HG02610 (cell line): ENCODE measurements around the gene STXBP5L.
"Not testable (repeated sequence)": the region's sequence is repeated elsewhere in the genome, so short reads cannot be mapped to it uniquely, and the experiment has no call there.

Experiments
- ATAC-seq: cut with Tn5 transposase; IDR thresholded peaks from one replicate; pipeline ENCODE4 v1.9.1; 2021; ENCODE audit warnings: mild to moderate bottlenecking, moderate library complexity; ENCODE audit not compliant: unreplicated experiment

STXBP5L gene

DNA sequence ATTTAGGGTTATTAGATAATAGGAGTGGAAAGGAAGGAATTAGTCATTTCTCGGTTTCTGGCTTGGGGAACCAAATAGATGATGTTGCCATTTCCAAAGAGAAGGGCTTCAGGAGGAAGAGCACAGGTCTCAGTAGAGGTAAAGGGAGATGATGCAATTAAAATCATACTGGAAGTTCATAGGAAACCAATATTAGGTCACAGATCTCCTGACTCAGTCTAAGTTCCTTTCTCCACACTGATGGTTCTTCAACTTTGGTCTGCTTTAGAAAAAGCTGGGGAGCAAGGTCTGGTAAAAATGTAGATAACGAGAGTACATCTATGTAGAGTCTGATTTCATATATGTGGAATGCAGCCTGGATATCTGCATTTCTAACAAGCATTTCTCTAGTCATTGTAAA lies 506.9 kb downstream of the STXBP5L start:
- no peak for ATAC-seq

DNA sequence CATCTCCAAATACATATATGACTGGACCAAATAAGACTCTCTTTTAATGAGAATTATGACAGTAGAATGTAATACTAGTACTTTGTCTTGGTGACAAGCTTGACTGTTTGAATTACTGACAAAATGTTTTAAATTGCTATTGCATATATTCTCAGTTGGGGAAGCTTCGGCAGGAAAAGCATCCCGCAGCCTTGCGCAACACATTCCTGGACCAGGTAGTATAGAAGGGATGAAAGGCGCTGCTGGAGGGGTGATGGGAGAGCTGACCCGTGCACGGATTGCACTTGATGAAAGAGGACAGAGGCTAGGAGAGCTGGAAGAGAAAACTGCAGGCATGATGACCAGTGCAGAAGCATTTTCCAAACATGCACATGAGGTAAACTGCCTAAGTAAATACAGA lies 510.2 kb downstream of the STXBP5L start:
- ATAC-seq, result no peak

DNA sequence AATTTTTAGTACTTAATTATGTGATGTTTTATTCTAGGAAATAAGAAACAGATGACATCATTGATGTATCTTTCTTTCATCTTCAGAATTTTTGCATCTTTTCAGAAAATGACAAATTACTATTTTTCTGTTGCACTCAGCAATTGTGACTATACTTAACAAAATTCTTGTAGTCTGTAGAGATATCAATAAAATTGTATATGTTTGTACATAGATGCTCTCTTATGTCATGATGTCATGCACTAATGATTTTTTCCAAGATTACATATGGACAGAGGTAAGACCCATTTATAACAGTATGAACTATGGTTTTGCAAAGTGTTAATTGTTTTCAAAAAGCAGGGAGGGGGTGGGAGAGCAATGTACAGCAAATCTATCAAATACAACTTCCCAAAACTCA lies 516.5 kb downstream of the STXBP5L start:
- ATAC-seq, result no peak

DNA sequence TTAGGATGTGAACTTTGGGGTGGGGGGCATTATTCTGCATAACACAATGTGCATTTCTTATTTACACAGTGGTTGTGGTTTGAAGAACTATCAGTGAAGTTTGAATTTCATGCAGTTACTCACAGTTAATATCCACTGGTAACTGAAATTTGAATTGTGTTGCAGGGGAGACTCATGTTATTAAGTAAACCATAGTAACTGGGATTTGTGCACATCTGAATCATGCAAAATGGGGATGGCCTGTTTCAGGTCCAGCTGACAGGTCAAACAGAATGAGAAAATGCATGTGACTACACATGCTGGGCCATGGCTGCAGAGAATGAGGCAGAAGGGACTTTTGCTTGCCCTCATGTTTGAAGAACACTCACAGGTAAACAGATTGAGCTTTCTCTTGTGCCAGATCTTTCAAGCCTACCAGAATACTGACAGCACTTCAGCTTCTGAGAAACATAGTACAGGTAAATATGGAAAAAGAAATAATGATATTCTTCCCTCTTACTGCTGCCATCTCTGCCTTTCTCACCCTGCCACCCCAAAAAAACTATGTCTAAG lies 522.7 kb downstream of the STXBP5L start:
- no peak for ATAC-seq

DNA sequence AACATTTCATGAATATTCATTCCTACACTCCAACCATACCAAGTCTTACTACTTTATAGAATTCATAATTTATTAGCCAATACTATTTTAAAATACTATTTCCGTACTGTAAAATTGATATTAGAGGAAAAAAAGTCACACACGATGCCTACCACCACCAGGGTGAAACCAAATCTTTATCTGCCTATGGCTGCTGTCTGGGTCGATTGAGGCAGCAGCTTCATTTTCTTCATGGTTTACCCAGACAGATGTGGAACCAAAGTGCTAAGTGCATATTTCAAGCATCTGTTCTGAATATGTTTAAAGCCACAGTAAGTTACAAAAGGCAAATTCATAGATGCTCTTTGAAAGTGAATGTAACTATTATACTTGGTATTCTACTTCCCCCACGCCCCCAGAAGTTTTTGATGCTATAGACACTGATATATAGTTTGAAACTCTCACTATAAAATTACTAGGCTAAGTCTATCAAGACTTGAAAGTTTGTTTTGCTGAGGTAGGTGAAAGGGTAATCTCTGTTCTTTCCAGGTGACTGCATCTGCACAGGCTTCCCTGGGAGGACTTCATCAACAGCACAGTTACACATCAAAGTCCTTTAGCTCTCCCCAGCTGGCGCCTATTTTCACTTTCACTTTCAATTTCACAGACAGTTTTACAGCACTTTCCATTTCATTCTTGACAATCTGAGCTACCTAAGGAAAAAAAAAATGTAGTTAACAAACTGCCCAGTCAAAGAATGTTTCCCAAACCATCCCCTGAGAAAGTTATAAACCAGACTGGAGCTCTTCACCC lies 523.9 kb downstream of the STXBP5L start:
- ATAC-seq, result peak; percentile 96

DNA sequence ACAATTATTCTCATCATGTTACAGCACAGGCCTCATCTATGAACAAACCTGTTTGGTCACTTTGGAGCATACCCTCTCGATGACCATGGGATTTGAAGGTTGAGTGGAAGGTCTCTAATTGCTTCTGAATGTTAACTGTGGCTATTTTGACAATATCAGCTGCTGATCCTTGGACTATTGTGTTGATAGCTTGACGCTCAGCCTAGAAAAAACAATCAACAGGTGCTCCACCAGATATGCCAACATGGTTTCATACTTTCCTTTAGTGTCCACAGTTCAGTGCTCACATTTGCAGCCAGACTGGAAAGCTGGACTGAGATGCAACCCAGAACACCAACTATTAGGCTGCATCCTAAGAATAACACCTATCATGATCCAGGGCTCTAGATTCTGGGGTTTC lies 528.1 kb downstream of the STXBP5L start:
- ATAC-seq, result no peak

DNA sequence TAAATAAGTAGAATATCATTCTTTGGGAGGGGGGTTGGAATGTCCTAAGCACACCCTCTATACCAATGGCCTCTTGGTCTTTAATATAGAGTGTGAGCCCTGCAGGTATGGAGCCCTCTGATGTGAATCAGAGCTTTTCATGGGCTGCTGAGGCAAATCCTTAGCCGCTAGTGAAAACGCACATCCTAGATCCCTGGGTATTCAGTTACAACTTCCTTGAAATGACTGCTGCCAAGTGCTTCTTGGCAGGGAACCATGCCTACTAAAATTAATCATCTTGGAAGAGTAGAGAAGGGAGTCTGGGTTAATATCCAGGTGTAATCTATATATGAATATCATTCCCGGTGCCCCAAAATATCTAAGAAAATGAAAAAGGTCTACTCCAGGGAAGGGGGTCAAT lies 528.6 kb downstream of the STXBP5L start:
- ATAC-seq, result no peak

DNA sequence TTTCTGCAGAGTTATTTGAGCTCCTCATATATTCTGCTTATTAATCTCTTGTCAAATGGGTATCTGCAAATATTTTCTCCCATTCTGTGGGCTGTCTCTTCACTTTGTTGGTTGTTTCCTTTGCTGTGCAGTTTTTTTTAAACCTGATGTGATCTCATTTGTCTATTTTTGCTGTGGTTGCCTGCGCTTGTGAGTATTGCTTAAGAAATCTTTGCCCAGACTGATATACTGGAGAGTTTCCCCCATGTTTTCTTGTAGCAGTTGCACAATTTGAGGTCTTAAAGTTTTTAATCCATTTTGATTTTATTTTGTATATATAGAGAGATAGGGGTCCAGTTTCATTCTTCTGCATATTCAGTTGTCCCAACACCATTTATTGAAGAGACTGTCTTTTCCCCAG lies 535.5 kb downstream of the STXBP5L start:
- ATAC-seq, result no peak

DNA sequence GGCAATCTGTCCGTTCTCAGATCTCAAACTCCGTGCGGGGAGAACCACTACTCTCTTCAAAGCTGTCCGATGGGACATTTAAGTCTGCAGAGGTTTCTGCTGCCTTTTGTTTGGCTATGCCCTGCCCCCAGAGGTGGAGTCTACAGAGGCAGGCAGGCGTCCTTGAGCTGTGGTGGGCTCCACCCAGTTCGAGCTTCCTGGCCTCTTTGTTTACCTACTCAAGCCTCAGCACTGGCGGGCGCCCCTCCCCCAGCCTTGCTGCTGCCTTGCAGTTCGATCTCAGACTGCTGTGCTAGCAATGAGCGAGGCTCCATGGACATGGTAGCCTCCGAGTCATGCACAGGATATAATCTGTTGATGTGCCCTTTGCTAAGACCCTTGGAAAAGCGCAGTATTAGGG lies 543.7 kb downstream of the STXBP5L start:
- not testable (repeated sequence) for ATAC-seq

DNA sequence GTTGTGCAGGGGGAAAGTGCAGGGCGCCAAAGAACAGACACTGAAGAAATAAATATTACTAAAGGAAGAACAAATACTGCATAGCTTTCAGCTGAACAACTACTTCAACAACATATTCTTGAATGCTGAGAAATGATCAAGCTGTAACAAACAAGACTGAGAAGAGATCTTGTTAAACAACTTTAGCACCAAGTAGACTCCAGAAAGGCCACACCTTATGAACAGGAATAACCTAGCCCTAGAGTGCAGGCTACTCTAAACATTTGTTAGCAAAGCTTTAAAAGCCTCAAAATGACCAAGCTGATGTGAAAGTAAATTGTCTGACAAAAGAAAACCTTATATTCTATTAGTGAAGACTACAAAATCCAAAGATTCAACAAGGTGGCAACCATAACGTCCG lies 554.6 kb downstream of the STXBP5L start:
- no peak for ATAC-seq

DNA sequence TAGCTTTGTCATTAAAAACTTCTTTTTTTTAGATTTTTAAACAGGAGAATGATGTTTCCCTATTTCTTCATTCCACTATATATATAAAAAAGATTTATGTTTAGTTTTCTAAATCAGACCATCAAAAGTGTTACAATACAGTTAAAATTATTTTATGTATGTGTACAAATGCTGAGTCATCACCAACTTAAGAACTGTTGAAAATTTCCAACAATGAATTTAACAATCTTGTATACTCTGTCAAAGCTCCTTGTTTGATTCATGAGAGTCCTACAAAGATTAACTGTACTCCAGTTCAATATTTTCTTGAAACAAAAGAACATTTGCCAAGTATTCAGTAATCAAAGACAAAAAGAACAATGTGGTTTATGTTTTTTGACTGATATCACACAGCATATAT lies 555.7 kb downstream of the STXBP5L start:
- no peak for ATAC-seq

DNA sequence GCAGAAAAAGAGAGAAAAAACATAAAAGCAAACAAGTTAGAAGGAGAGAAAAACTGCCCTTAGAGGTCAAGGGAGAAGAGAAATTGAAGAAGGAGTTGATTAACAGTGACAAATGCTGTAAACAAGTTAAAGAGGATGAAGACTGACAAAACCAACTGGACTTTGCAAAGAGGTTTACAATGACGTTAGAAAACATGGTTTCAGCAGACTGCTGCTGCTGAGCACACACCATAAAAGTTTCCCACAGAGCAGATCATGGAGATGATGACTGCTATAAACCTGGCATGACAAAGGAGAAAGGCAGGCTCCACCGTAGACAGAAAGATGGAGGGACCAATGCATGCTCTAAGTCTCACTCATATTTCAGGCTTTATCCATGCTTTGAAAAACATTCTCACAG lies 559.1 kb downstream of the STXBP5L start:
- no peak for ATAC-seq

DNA sequence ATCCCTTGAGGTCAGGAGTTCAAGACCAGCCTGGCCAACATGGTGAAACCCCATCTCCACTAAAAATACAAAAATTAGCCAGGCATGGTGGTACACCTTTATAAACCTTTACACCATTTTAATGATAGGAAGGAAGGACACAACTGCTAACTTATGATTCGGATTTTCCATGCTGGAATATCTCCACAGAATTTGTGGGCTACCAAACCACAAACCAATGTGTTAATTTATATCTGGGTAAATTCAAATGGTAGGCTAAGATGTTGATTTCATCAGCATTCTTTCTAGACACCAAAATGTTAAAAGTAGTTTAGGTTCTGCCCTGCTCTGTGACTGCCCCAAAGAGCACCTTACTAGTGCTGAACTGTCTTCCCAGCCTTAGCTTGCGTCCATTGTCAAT lies 565.0 kb downstream of the STXBP5L start:
- ATAC-seq, result no peak
